AG04450 (cell line): ENCODE results near the gene PTPN22. TPM values are rescaled to one million over a fixed set of nuclear protein-coding genes. Genes with fewer than 3 reads are reported as not detected.

Source experiments
- CTCF ChIA-PET: fragments of 300-600, 350-600 bp; formaldehyde crosslinking; extraction: SDS; loops from one replicate; lab custom pipeline; 2022; ENCODE audit warnings: antibody characterized with exemption, inconsistent platforms; lab: Charles Lee
- POLR2A ChIA-PET: fragments of 350-600 bp; formaldehyde crosslinking; extraction: SDS; loops from one replicate; lab custom pipeline; 2021; ENCODE audit warnings: antibody characterized with exemption, inconsistent platforms; lab: Yijun Ruan, JAX
- DNase-seq: peaks from one replicate; pipeline ENCODE4 v3.0.0-alpha.2; 2011; ENCODE audit warnings: low read depth, low spot score
- H3K27ac ChIP-seq: one replicate; pipeline ENCODE4 v1.5.1; 2012; ENCODE audit warnings: low read depth, low read length, control low read depth
- H3K27me3 ChIP-seq: one replicate; pipeline ENCODE4 v1.6.0; 2012; ENCODE audit warnings: low read length; ENCODE audit not compliant: control insufficient read depth, insufficient read depth
- H3K4me3 ChIP-seq: 2 replicates; pipeline ENCODE4 v1.5.1; 2011; ENCODE audit warnings: mild to moderate bottlenecking, low read depth, low read length, control low read depth
- H3K9me3 ChIP-seq: 2 replicates; pipeline ENCODE4 v1.5.1; 2012; ENCODE audit warnings: low read length; ENCODE audit not compliant: control insufficient read depth, insufficient read depth
- polyA minus RNA-seq: library from RNA; depleted of rRNA, polyadenylated mRNA; stranded (reverse); fragments of >200 nt; gene quantifications from 2 replicates; pipeline ENCODE4 v1.2.3, GENCODE V29; 2011; rRNA and poly(A)+ RNA removed
- polyA plus RNA-seq: library from polyadenylated mRNA; depleted of rRNA; stranded (reverse); fragments of >200 nt; gene quantifications from 2 replicates; pipeline ENCODE4 v1.2.3, GENCODE V29; 2011; rRNA removed
- TF ChIP-seq, protein P1 (sequence below): IDR thresholded peaks from 2 replicates; pipeline ENCODE4 v1.5.1; 2011; ENCODE audit warnings: low read depth, low read length, control low read depth, inconsistent platforms

Gene PTPN22
- 0.17 and 0.21 TPM in 2 replicates for polyA plus RNA-seq
- 0.26 TPM in 1 of 2 replicates, not detected in the other for polyA minus RNA-seq

DNA sequence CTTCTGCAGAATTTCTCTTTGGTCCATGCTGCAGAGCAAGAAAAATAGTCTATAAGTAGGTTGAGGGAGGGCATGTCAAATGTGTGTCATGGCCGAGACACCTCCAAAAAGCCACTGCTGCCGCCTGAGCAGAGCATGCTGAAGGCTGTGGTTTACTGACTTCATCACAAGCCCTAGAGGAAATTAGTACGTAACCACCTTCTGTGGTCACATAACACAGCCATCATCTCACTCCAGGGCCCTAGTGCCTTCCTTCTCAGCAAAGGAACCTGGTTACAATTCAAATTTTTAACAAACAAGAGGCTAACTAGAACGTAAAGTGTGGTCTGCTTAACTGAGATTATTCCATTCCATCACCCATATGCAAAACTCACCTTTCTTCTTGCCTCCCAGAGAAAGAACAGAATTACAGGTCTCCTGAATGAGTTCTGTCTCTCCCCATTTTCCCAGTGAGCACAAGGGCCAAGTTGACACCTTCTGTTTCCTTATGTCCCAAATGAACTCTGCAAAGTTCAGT is at the start of gene PTPN22:
Gene PTPN22, minus strand, starts transcription at position 116 of the 517 bp plus-strand sequence.
- ChIA-PET CTCF (interaction anchor here (0.7 kb wide), 1 partner anchor 17 kb away, joined by 10 read pairs; no protein-coding TSS in a partner anchor), POLR2A (no interaction called here)
- Histone ChIP-seq H3K27ac (no peak within 1 kb of the TSS), H3K4me3 (no peak within 1 kb of the TSS), H3K27me3 (no peaks in the 10 kb centered on the region), H3K9me3 (no peaks in the 10 kb centered on the region)
- TF ChIP-seq, protein P1, sequence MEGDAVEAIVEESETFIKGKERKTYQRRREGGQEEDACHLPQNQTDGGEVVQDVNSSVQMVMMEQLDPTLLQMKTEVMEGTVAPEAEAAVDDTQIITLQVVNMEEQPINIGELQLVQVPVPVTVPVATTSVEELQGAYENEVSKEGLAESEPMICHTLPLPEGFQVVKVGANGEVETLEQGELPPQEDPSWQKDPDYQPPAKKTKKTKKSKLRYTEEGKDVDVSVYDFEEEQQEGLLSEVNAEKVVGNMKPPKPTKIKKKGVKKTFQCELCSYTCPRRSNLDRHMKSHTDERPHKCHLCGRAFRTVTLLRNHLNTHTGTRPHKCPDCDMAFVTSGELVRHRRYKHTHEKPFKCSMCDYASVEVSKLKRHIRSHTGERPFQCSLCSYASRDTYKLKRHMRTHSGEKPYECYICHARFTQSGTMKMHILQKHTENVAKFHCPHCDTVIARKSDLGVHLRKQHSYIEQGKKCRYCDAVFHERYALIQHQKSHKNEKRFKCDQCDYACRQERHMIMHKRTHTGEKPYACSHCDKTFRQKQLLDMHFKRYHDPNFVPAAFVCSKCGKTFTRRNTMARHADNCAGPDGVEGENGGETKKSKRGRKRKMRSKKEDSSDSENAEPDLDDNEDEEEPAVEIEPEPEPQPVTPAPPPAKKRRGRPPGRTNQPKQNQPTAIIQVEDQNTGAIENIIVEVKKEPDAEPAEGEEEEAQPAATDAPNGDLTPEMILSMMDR: no peak
- peak; percentile 16 for DNase-seq

DNA sequence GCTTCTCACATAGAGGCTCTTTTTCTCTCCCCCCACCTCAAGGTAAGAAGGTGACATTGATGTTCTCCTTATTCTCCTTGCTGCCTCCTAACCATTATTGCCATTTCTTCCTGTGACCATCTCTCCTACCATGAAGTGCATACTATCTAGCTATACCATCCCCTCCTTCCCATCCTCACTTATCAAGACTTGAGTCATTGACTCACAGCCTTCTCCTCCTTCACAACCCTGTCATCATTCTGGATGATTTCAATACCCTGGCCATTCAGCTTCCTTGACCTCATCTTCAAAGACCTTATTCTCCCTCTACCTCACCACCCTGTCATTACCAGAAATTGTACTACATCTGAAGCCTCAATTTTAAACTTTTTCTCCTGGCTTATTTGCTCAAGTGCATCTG is 46.7 kb upstream of the PTPN22 start:
- Histone ChIP-seq H3K27ac (peak overlapping the region; percentile 11), H3K4me3 (no peak overlapping the region), H3K27me3 (peaks cover 4% of the 10 kb centered on the region), H3K9me3 (no peaks in the 10 kb centered on the region)
- ChIA-PET POLR2A (no interaction called here), CTCF (interaction anchor here (1.0 to 1.7 kb wide), 2 partner anchors 12 to 83 kb away, joined by 4 to 7 read pairs; no protein-coding TSS in a partner anchor)
- TF ChIP-seq, protein P1: no peak
- no peak for DNase-seq

DNA sequence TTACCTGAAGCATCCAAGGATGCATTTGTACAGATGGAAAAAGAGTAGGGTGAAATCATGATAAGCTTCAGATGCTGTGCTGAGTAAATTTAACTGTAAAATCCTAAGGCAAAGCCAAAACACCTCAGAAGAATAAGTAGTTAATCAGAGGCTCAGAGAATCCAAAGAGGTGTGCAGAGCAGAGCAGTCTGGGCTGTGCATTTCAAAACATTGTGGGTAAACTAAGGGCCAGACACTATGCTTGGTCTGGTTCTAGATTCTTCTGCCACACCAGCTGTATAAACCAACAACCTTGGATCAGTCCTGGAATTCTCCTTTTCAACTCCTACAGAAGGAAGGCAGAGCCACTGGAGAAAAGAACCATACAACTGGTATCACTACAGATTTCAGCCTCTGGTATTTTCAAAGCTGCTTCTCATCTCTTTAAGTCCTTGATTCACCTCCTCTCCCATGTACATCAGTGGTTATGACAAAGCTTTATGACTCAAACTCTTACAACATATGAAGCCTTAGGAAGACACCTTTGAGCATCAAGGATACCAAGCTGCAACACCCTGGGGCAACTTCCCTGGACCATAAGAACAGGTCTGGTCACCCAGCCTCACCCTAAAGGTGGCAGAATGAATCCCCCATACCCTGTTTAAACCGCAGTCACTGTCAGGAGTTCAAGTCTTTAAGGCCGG is 46.0 kb upstream of the PTPN22 start:
- Histone ChIP-seq H3K9me3 (no peaks in the 10 kb centered on the region), H3K27ac (peak overlapping the region; percentile 11), H3K27me3 (no peaks in the 10 kb centered on the region), H3K4me3 (no peak overlapping the region)
- TF ChIP-seq, protein P1: no peak
- CTCF ChIA-PET: interaction anchor here (1.0 to 1.7 kb wide), 2 partner anchors 12 to 82 kb away, joined by 4 to 7 read pairs; no protein-coding TSS in a partner anchor
- DNase-seq: no peak
- POLR2A ChIA-PET: interaction anchor here (0.6 kb wide), 1 partner anchor 845 kb away, joined by 6 read pairs; no protein-coding TSS in a partner anchor

DNA sequence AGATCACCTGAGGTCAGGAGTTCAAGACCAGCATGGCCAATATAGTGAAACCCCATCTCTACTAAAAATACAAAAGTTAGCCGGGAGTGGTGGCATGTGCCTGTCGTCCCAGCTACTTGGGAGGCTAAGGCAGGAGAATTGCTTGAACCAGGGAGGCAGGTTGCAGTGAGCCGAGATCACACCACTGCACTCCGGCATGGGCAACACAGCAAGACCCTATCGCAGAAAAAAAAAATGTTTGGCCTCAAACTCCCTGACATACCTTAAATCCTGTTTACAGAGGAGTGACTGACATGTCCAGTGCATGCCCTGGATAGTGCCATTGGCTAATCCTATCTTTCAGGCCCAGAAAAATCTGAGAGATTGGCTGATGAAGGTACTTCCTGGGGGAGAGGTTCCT is 45.5 kb upstream of the PTPN22 start:
- CTCF ChIA-PET: interaction anchor here (1.7 kb wide), 1 partner anchor 81 kb away, joined by 7 read pairs; no protein-coding TSS in a partner anchor
- POLR2A ChIA-PET: interaction anchor here (0.6 kb wide), 1 partner anchor 845 kb away, joined by 6 read pairs; no protein-coding TSS in a partner anchor
- H3K27ac ChIP-seq: no peak overlapping the region
- TF ChIP-seq, protein P1: no peak
- H3K4me3 ChIP-seq: no peak overlapping the region
- no peaks in the 10 kb centered on the region for H3K9me3 ChIP-seq
- DNase-seq: no peak
- H3K27me3 ChIP-seq: no peaks in the 10 kb centered on the region
